NCI-H226 (cell line): ENCODE results near the gene HAUS7.

Experiments
- DNase-seq: peaks from one replicate; pipeline ENCODE4 v3.0.0-alpha.2; 2015

Gene HAUS7

GRCh38 chrX:153475751-153476281, 5.4 kb upstream of the HAUS7 start:
- DNase-seq: no peak

DNA sequence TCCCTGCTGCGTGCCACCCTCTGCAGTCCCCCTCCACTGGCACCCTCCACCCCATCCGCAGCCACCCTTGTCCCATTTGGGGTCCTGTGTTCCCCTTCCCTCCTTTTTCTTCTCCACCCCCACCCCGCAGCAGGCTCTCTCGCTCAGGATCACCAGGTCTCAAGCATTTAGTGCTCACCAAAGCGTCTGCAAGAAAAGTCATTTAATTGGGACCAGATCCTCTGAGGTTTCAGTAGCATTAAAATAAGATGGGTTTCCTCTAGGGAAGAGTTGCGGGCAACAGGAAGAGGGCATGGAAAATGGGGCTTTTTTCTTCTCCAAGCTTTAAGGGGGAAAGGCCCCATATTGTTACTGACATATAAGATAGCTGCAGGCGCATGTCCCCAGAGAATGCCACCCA, 4.9 kb upstream of the HAUS7 start:
- no peak for DNase-seq

DNA sequence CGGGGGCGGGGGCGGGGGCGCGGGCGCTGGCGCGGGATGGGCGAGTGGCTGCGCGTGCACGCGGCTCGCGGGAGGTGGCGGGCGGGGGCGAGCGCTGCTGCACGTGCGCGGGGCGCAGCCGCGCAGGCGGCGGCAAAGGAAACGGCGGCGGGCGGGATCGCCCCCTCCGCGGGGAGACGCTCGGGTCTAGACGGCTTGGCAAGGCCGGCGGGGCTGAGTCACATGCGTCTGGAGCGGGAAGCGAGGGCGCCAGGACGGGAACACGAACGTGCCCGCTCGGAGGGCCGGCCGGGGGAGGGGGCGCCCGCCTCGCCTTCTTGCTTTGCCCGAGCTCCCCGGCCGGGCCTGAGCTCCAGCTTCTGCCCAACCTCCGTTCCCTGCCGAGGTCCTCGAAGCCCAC, 4.3 kb upstream of the HAUS7 start:
- no peak for DNase-seq

GRCh38 chrX:153474266-153474665, 3.9 kb upstream of the HAUS7 start:
- no peak for DNase-seq

DNA sequence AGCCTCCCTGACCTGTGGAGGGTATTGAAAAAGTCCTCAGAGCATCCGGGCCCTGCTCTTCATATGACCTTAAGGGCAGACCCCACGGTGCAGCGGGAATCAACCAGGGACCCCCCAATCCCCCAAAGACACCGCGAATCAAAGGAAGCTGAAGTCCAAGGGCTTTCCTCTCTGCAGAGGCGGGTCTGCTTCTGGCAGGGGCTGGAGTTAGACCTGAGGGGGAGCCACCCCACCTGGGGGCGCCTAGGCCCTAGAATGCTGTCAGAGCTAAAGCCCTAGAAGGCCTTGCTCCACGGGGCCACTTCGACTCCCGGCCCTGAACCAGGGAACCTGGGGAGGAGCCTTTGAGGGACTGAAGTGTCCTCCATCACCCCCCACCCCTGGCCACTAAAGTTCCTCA, 2.8 kb upstream of the HAUS7 start:
- DNase-seq: no peak

DNA sequence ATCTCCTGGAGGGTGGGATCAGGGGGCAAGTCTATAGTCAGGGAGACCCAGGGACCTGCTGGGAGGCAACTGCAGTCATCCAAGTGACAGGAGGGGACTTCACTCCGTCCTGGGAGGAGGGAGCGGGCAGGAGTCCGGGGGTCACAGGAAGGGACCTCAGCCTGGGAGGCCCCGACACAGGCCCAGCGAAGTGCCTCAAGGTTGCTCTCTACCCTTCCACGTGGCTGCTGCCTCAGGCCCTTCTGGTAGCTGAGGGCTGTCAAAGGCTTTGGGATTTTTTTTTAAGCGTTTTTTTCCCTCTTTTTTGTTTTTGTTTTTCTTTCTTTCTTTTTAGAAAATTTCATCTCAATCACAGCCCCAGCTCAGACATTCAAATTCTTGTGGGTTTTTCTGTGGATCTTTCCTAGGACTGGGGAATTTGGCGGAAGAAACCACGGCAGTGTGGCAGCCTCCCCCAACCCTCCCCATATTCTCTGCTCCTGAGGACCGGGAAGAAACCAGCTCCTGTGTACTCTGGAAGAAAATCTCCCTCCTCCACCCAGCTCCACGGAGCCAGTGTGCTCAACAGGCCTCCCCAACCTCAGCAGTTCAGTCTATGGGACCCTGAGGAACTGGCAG, 1.4 kb upstream of the HAUS7 start:
- DNase-seq: no peak

DNA sequence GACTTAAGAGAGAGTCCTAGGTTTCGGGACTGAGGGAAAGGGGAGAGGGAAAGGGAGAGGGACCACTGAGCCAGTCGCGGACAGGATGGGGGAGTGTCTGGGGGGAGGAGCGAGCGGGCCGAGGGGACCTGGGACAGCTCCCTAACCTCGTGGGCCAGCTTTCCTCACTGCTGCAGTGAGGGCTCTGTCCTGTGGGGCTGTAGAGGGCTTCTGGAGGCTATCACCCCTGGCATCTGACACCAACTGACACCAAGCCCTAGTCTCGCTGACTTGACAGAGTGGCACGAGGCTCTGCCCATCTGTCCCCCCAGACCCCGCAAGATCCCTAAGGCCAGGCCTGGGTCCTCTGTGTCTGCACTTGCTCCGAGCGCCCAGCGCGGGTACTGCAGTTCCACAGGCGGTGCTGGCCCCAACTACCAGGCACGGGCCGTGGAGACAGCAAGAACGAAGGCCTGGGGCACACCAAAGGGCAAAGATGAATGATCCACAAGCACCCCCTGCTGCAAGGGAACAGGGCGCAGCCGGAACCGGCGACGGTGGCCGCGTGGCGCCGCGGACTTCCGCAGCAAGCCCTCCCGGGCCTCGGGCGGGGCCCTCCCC, 465 bp downstream of the HAUS7 start:
- DNase-seq: no peak

GRCh38 chrX:153468008-153468580, 2.3 kb downstream of the HAUS7 start:
- DNase-seq: no peak

DNA sequence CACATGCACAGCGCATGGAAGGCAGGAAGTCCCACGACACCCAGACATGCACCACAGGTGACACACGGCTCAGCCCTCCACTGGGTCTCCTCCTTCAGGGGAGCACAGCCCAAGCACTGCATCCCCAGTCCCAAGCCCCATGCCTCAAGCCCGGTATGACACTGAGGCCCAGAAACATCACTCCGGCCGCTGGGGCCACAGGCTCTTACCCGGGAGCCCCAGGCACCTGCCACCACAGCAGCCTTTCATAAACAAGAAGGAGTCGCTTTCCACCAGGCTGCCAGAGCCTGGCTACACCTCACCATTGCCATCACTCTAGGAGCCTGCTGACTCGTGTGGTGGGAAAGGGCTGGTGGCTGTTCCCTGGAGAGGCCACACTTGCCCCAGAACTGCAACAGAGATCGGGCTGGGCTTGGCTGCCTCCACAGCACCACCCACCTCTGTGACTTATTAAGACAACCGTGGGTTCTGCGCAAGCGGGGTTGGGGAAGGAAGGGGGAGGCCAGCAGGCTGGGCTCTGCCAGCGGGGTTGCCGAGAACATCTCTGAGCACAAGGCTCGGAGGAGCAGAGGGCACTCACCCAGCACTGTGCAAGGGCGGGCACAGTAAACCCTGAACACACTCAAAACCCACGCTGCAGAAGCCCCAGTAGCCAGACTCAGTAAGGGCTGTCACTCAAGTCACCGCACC, 4.5 kb downstream of the HAUS7 start:
- DNase-seq: no peak

DNA sequence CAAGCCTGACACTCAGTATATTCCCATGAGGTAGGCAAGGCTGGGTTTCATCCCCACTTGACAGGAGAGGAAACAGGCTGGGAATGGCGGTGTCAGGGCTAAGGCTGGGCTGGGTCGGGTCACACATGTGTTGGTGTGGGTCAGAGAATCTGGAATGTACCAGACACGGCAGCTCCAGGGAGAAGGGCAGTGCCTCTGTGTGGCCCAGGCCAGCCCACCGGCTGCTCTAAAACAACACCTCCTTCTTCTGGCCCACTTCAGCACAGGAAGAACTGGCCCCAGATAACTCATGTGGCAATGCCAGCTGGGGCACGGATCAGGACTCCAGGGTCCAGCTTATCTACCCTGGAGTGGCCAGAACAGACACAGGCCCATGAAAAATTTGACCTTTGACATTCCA, 6.3 kb downstream of the HAUS7 start:
- no peak for DNase-seq

DNA sequence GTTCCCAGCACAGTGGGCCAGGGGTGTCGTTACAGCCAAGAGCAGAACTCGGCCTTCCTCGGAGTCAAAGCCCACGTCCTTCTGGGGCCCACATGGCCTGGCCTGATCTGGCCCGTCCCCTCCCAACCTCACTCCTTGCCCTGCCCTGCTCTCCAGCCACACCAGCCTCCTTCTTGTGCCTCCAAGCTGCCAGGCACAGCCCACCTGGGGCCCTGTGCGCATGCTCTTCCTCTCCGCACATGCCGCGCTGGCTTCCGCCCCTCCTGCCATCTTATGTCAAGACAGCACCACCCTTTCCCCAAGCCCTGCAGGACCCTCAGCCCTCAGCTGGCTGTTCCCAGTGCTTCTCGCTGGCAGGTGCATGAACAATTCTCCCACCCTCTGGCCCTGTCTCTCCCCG, 6.8 kb downstream of the HAUS7 start:
- no peak for DNase-seq

GRCh38 chrX:153463031-153463430, 7.3 kb downstream of the HAUS7 start:
- no peak for DNase-seq

DNA sequence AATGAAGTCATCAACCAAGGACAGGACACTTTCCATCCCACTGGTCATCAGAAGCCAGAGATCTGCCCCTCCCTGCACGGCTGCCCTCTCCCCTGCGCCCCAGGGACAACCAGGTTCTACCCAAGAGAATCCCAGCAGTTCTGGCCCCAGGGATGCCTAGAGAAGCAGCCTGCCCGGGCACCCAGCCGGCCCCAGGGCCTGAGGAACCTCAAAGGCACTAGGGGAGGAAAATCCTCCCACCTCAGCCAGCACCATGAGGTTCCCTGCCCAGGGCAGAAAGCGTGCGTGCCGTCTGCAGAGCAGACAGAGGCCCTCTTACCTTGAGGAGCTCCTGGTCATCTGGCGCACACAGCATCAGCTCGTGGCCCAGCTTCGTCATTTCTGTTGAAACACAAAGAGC, 8.1 kb downstream of the HAUS7 start:
- no peak for DNase-seq

GRCh38 chrX:153460826-153461225, 9.6 kb downstream of the HAUS7 start:
- DNase-seq: peak; percentile 20

DNA sequence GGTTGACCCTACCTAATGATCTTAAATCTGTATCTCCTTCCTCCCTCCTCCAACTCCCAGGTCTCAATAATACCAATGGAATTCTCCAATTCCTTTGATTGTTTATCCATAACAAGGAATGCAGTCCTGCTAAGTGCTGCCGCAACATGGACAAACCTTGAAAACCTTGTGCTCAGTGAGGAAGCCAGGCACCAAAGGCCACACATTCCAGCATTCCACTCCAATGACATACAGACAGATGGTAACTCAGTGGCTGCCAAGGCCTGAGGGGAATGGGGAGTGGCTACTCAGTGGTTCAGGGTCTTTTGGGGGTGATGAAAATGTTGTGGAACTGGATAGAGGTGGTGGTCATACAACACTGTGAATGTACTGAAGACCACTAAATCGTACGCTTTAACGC, 10.4 kb downstream of the HAUS7 start:
- no peak for DNase-seq

GRCh38 chrX:153458476-153458875, 11.9 kb downstream of the HAUS7 start:
- no peak for DNase-seq

DNA sequence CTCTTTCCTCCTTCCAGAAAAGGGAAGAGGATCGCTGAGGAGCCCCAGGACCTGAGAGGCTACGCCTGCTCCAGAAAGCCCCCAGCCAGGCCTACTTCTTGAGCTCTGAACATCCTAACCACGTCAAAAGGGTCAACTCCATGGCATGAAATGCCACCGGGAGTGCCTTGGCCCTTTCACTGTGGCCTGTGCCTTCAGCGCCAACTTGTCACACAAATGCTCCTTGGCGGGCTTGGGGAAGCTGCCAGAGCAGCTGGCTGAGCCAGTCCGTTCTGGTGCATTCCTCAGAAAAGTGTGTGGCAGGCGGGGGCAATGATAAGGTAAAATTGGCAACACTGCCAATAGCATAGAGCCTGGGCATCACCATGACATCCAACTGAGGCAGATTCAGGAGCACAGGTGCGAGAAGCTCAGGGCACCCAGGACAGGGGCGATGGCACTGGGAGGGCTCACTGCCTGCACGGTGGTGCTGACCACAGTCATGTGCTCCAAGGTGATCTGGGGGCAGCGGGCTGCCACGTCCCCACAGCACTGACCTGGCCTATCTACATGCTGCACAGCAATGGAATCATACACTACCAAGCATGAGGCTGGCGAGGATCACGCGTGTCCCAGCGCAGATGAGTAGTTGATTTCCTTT, 12.4 kb downstream of the HAUS7 start:
- DNase-seq: no peak

GRCh38 chrX:153457136-153457825, 13.1 kb downstream of the HAUS7 start:
- DNase-seq: no peak

DNA sequence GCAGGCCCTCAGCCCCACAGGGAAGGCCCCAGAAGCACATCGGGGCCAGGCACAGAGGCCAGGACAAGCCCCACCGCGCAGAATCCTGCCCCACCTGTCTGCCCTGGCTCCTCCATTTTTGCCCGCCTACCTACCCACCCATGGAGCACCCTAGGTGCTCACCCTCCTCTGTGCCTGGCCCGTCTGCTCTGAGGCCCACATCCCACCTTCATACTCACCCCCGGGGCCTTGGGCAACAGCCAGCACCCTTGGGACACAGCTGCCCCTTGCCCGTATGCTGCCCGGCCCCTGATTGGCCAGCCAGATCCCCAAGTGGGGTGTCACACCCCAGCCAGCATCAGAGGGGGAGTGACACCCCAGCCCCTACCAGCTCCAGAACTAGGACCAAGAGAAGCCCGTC, 13.7 kb downstream of the HAUS7 start:
- DNase-seq: no peak

DNA sequence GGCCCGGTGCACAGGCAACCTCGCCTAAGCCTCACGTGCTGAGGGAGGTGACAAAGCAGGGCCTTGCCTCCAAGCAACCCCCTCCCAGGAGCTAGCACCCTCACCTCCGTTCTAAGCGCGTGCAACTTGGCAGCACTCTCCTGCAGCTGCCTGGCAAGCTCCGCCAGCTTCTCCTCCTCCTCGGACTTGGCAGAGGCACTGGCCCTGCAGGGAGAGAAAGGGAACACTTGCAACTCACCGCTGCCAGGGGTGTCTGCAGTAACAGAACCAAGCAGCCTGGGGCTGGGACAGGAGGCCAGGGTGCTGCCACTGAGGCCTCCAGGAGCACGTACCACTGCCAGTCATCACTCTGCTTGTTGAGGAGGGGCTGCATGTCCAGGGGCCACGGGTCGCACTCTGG, 14.2 kb downstream of the HAUS7 start:
- no peak for DNase-seq

- no peak for DNase-seq
Measured at GRCh38 chrX:153455571-153455970, 14.8 kb downstream of the HAUS7 start.

DNA sequence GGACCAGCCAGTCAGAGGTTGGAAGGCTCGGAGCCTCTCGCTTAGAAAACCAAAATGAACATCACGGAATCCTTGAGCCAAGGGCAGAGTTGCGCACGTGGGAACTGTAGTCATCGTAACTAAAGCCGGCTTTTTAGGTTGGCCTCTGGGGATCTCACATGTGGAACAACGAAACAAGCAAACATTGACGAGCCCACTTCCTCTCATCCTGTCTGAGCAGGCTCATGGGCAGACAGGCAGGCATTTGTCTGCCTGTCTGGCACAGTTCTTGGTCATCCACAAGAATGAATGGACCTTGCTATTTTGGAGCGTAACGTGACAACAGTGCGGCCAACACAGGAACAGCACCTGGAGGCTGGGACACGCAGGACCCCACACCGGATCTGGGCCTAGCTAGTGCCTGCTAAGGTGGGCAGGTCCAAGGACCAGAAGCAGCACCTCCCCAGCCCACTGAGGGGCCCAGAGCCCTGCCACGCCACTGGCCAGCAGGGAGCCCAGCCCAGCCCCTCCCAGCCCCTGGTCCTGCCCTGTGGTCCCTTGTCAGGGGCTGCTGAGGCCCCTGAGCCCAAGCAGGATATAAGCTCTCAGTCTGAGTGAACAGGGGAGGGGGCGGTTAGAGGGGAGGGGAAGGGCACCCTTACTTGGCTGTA, 15.3 kb downstream of the HAUS7 start:
- DNase-seq: no peak

DNA sequence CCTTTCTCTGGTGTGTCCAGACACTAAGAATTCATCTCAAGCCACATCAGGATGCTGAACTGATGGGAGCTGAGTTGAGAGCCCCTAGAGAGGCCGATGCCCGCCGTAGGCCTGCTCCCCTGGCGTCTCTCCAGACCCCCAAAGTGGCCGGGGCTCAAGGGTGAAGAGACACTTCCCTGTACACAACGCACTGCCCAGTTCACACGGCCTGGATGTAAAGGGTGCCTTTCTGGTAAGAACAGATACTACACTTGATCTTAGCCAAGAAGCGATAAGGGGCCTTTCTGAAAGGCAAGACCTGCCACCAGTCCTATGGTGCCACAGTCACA, 19.5 kb downstream of the HAUS7 start:
- no peak for DNase-seq
